NCI-H2196 (cell line): Measurements from ENCODE around the gene VPS18.

ENCODE experiments used
- DNase-seq: peaks from one replicate; lab custom pipeline; 2025; ENCODE audit not compliant: unreplicated experiment; lab: John Stamatoyannopoulos, UW

Gene VPS18

GRCh38 chr15:40952301-40952900 lies 58.2 kb downstream of the VPS18 start:
- no peak for DNase-seq

DNA sequence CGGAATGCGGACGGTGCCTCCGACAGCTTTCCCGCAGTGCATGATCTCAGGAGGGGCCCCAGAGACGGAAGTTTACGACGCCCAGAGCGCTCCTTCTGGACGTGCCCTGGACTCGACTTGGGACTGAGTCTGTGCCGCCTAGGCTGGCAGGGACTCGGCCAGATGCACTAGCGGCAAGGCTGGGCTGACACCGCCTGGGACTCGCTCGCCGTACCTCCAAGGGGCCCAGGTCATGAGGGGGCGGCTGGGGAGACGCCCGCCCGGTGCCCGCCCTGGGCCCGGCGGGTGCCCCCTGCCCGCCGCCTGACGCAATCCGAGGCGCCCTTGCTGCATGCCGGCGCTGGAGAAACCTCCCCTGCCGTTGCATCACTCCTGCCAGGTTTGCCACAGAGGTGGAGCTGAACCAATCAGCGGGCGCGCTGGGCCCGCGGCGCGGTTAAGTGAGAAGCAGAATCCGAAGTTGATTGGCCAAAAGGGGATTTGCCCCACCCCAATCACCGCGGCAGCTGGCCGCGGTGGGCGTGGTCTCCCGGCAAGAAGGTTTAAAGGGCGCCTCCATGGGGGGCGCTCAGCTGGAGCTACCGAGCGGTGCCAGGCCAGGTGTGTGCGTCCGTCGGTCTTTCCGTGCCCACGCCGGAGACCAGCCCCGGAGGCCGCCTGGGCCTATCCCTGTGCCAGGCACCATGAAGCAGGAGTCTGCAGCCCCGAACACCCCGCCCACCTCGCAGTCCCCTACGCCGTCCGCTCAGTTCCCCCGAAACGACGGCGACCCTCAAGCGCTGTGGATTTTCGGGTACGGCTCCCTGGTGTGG lies 58.9 kb downstream of the VPS18 start, which contains the start of gene CHAC1:
CHAC1 (plus strand) TSS at position 571 of the 812 bp plus-strand sequence; CDS start at position 684, 113 bp downstream.
- peak; percentile 89 for DNase-seq
